DLD1 (cell line): ENCODE data around the gene VSX1.

ENCODE experiments used
- in situ Hi-C: cut with HindIII; loops from 2 replicates; pipeline ENCODE4 v1.10.0; 2017; ENCODE audit warnings: low sequenced_read_pairs

The VSX1 gene

GRCh38 chr20:25067102-25067987 lies 14.6 kb downstream of the VSX1 start:
- in situ Hi-C loops: no loop called here

- in situ Hi-C loops: no loop called here
Observed at GRCh38 chr20:25066386-25066785, 15.6 kb downstream of the VSX1 start.

- in situ Hi-C loops: no loop called here
Observed at GRCh38 chr20:25065625-25066338, 16.2 kb downstream of the VSX1 start.

GRCh38 chr20:25065072-25065624 lies 16.8 kb downstream of the VSX1 start:
- in situ Hi-C loops: no loop called here

GRCh38 chr20:25064561-25065071 lies 17.3 kb downstream of the VSX1 start:
- in situ Hi-C loops: no loop called here

GRCh38 chr20:25063981-25064380 lies 18.0 kb downstream of the VSX1 start:
- in situ Hi-C loops: no loop called here

- in situ Hi-C loops: no loop called here
Observed at GRCh38 chr20:25063546-25063945, 18.4 kb downstream of the VSX1 start.

GRCh38 chr20:25062841-25063240 lies 19.1 kb downstream of the VSX1 start:
- in situ Hi-C loops: no loop called here

GRCh38 chr20:25061821-25062530 lies 20.0 kb downstream of the VSX1 start:
- in situ Hi-C loops: no loop called here

GRCh38 chr20:25061103-25061799 lies 20.7 kb downstream of the VSX1 start:
- in situ Hi-C loops: no loop called here

- in situ Hi-C loops: no loop called here
Observed at GRCh38 chr20:25059866-25060465, 22.0 kb downstream of the VSX1 start.

GRCh38 chr20:25058847-25059810 lies 22.8 kb downstream of the VSX1 start:
- in situ Hi-C loops: no loop called here

- in situ Hi-C loops: no loop called here
Observed at GRCh38 chr20:25058051-25058846, 23.7 kb downstream of the VSX1 start, which contains the start of gene ACSS1. ACSS1 (minus strand) TSS chr20:25058139; CDS start chr20:25058102, 37 bp downstream.

- in situ Hi-C loops: no loop called here
Observed at GRCh38 chr20:25057234-25058050, 24.5 kb downstream of the VSX1 start.

- in situ Hi-C loops: no loop called here
Observed at GRCh38 chr20:25056690-25057233, 25.2 kb downstream of the VSX1 start.

- in situ Hi-C loops: no loop called here
Observed at GRCh38 chr20:25055711-25056495, 26.0 kb downstream of the VSX1 start.
